K562 (cell line): Measurements from ENCODE around the gene ANAPC16. TPM values are rescaled to one million over a fixed set of nuclear protein-coding genes. Genes with fewer than 3 reads are reported as not detected.
A peak's percentile ranks its signal among the peaks of the same experiment; 100 is the strongest.
"Not testable (repeated sequence)": the region's sequence is repeated elsewhere in the genome, so short reads cannot be mapped to it uniquely, and the experiment has no call there.

Source experiments
- ATAC-seq: fragments of 200-7000 bp; cut with Tn5 transposase; 3 replicates; pipeline ENCODE4 v1.9.1; 2020; ENCODE audit warnings: moderate library complexity
- BruUV-seq: library from RNA; stranded (reverse); fragments of 400-500 nt; replicated peaks from 2 replicates; lab custom pipeline; 2021; lab: Mats Ljungman, UMichigan
- CTCF ChIA-PET: fragments of 300-600 bp; formaldehyde crosslinking; extraction: SDS; loops from one replicate; lab custom pipeline; 2021; ENCODE audit warnings: low intra/inter-chr PET ratio; lab: Yijun Ruan, JAX
- POLR2A ChIA-PET: fragments of 300-600, 350-650 bp; sonication (Branson Sonifier 250); formaldehyde crosslinking; extraction: SDS; loops from one replicate; lab custom pipeline; 2021; ENCODE audit warnings: antibody characterized with exemption, inconsistent platforms; lab: Yijun Ruan, JAX
- DNase-seq, 4 experiments: peaks; one replicate each; pipeline versions ENCODE4 v3.0.0 to v3.0.0-alpha.2; 2011 to 2018; ENCODE audit warnings: low spot score in 3 of 4, mixed read lengths in 3 of 4; ENCODE audit errors: extremely low read depth in 1 of 4
- FAIRE-seq: peaks from 2 replicates; lab custom pipeline; 2011; peaks lifted over from hg19 to GRCh38; lab: Jason Lieb, UNC
- H2AFZ ChIP-seq: 2 replicates; pipeline ENCODE4 v1.6.0; 2011; ENCODE audit warnings: low read depth, low read length, control low read depth, inconsistent platforms
- H3K27ac ChIP-seq: fragments of 200-600 bp; 3 replicates; pipeline ENCODE4 v1.8.0; 2011; ENCODE audit warnings: low read depth, mild to moderate bottlenecking, control low read depth, inconsistent platforms, low read length, moderate library complexity, mixed read lengths; ENCODE audit errors: extremely low read depth
- H3K27me3 ChIP-seq, 2 experiments: fragments of 300-600 bp in 1 of 2; 2 replicates in 1 of 2; 3 replicates in 1 of 2; pipeline versions ENCODE4 v1.6.0 to v1.8.0; 2011; ENCODE audit warnings: inconsistent platforms in 2 of 2, low read length in 2 of 2, mild to moderate bottlenecking in 1 of 2, mixed read lengths in 1 of 2, moderate library complexity in 1 of 2; ENCODE audit not compliant: control insufficient read depth in 2 of 2, insufficient read depth in 2 of 2
- H3K36me3 ChIP-seq: fragments of 300-600 bp; 3 replicates; pipeline ENCODE4 v1.8.0; 2011; ENCODE audit warnings: mild to moderate bottlenecking, low read length, inconsistent platforms; ENCODE audit not compliant: control insufficient read depth, insufficient read depth
- H3K4me1 ChIP-seq, 2 experiments: fragments of 200-600 bp in 1 of 2; replicated peaks in 1 of 2; 2 replicates in 1 of 2; 3 replicates in 1 of 2; pipeline versions ENCODE4 v1.5.1 to v1.8.0; 2011; ENCODE audit warnings: inconsistent platforms in 2 of 2, low read length in 2 of 2, mild to moderate bottlenecking in 1 of 2, mixed read lengths in 1 of 2, moderate library complexity in 1 of 2; ENCODE audit not compliant: control insufficient read depth in 2 of 2, insufficient read depth in 2 of 2
- H3K4me2 ChIP-seq: 2 replicates; pipeline ENCODE4 v1.6.1; 2011; ENCODE audit warnings: low read length, control low read depth, inconsistent platforms, mixed read lengths; ENCODE audit not compliant: insufficient read depth
- H3K4me3 ChIP-seq: fragments of 200-600 bp; sonication (generic), shearing (Covaris generic); 2 replicates; pipeline ENCODE4 v1.5.1; 2016; ENCODE audit warnings: control low read depth, inconsistent platforms
- H3K79me2 ChIP-seq: fragments of 200-600 bp; 3 replicates; pipeline ENCODE4 v1.8.0; 2011; ENCODE audit warnings: low read length, inconsistent platforms; ENCODE audit not compliant: control insufficient read depth, insufficient read depth
- H3K9ac ChIP-seq, 2 experiments: 2 replicates each; pipeline versions ENCODE4 v1.6.0 to v1.6.1; 2011; ENCODE audit warnings: low read depth in 2 of 2, low read length in 2 of 2, control low read depth in 1 of 2, inconsistent platforms in 1 of 2, mild to moderate bottlenecking in 1 of 2, mixed read lengths in 1 of 2; ENCODE audit not compliant: insufficient read depth in 1 of 2
- H3K9me1 ChIP-seq: one replicate; pipeline ENCODE4 v1.6.0; 2011; ENCODE audit warnings: inconsistent platforms, mild to moderate bottlenecking, low read length, moderate library complexity; ENCODE audit not compliant: control insufficient read depth, insufficient read depth
- H3K9me3 ChIP-seq: replicated peaks from 2 replicates; pipeline ENCODE4 v1.5.1; 2011; ENCODE audit warnings: low read depth, low read length, inconsistent platforms; ENCODE audit not compliant: control insufficient read depth, insufficient read depth
- H4K20me1 ChIP-seq: replicated peaks from 2 replicates; pipeline ENCODE4 v1.6.1; 2011; ENCODE audit warnings: low read length, inconsistent platforms, mixed read lengths; ENCODE audit not compliant: control insufficient read depth, insufficient read depth
- FOXM1 ChIP-seq, 2 experiments: fragments of 450-650 bp in 1 of 2; sonication (generic) in 1 of 2; formaldehyde crosslinking in 1 of 2; IDR thresholded peaks; 2 replicates each; pipeline versions ENCODE4 v1.6.1 to v1.9.0; 2017 to 2022; ENCODE audit warnings: low read depth in 2 of 2, mild to moderate bottlenecking in 2 of 2, missing genetic modification reagents in 1 of 2, moderate library complexity in 1 of 2
- RBM39 ChIP-seq: fragments of 200-400 bp; formaldehyde crosslinking; optimal IDR thresholded peaks from 2 replicates; pipeline ENCODE3; 2018; ENCODE audit warnings: low read depth, low read length
- THAP7 ChIP-seq: fragments of 250-450 bp; sonication (Bioruptor Pico); IDR thresholded peaks from 2 replicates; pipeline ENCODE4 v1.5.0; 2021
- WGBS: fragments of 100-300 bp; shearing (Covaris generic); methylation state at CpG from one replicate; pipeline ENCODE4 v1.1.6; 2016; ENCODE audit warnings: low coverage, mixed read lengths; ENCODE audit not compliant: insufficient coverage; ENCODE audit errors: missing lambda C conversion rate; 5-methylcytosine and 5-hydroxymethylcytosine counted together
- in situ Hi-C: fragments of 300-500 bp; cut with MboI; formaldehyde crosslinking; loops from 4 replicates; pipeline ENCODE4 v1.15.0; 2018; ENCODE audit warnings: inconsistent platforms, mixed read lengths
- intact Hi-C: fragments of 100-400 bp; cut with micrococcal nuclease; formaldehyde crosslinking; loops from 2 replicates; pipeline ENCODE4 v1.14.2; 2022
- polyA plus RNA-seq, 8 experiments: library from polyadenylated mRNA; depleted of rRNA in 4 of 8; stranded (reverse) in 5 of 8; unstranded in 3 of 8; fragments of >200 nt; fragmentation: Nextera tagmentation in 2 of 8; fragmentation: Illumina TruSeq in 1 of 8; extraction: Ambion mirVana in 2 of 8; extraction: Trizol in 1 of 8; gene quantifications; 2 replicates each; pipeline versions ENCODE4 v1.2.1 to v1.2.3, GENCODE V29; 2011 to 2014; ENCODE audit warnings: inconsistent platforms in 1 of 8, missing spikeins in 1 of 8
- total RNA-seq, 7 experiments: library from RNA; depleted of rRNA in 6 of 7; stranded (reverse); fragments of >200 nt in 6 of 7; fragmentation: Illumina TruSeq in 2 of 7; extraction: Trizol in 2 of 7; gene quantifications; 2 replicates each; pipeline versions ENCODE4 v1.2.1 to v1.2.3, GENCODE V29; 2011 to 2021; ENCODE audit warnings: low replicate concordance in 1 of 7

Gene ANAPC16
- total and polyA plus RNA-seq, 9 of the 15 experiments (the other 6 are each of a cell fraction or from before 2014, with no cell fraction given) = 42.6 to 208 (median 108) TPM

GRCh38 chr10:72248468-72249151, 32.8 kb downstream of the ANAPC16 start (continued):
- TF ChIP-seq THAP7 (CRISPR knock-in tag) = no peak
- no peak for TF ChIP-seq RBM39

GRCh38 chr10:72249176-72249862, 33.5 kb downstream of the ANAPC16 start:
- TF ChIP-seq FOXM1 (IDR thresholded peaks at IDR 0.05; ENCODE audit: low read depth) = 0 out of 2 replicates have a peak, but pooled peaks have one; percentile 1
- H3K27ac ChIP-seq; FAIRE-seq; H3K9me1 ChIP-seq; in situ Hi-C loops; H3K79me2 ChIP-seq; H3K27me3 ChIP-seq; CTCF ChIA-PET; H3K9me3 ChIP-seq; ATAC-seq; H3K4me2 ChIP-seq; DNase-seq; H3K4me3 ChIP-seq; H4K20me1 ChIP-seq; H3K36me3 ChIP-seq; intact Hi-C loops; BruUV-seq; TF ChIP-seq FOXM1 (CRISPR knock-in tag; IDR thresholded peaks at IDR 0.05; ENCODE audit: low read depth): not testable (repeated sequence)
- H3K9ac ChIP-seq = peak overlapping the region in 1 of 2 experiments; percentile 77; a peak in 2 of 4 replicates
- H2AFZ ChIP-seq = peak overlapping the region; percentile 79
- POLR2A ChIA-PET = interaction anchor here (7.5 kb wide), 1 partner anchor 10 kb away, joined by 42 read pairs; no protein-coding TSS in a partner anchor
- peaks cover 29 to 47% of the 10 kb centered on the region in 2 experiments for H3K4me1 ChIP-seq
- 90% methylated on average over 17 of the region's 17 CpGs for WGBS
